HEK293T (cell line): ENCODE measurements around the gene THOC7.

ENCODE experiments used
- CTCF ChIA-PET: fragments of 350-600 bp; formaldehyde crosslinking; extraction: SDS; loops from one replicate; lab custom pipeline; 2021; ENCODE audit warnings: antibody characterized with exemption, inconsistent platforms; lab: Yijun Ruan, JAX
- POLR2A ChIA-PET: fragments of 350-600 bp; formaldehyde crosslinking; extraction: SDS; loops from one replicate; lab custom pipeline; 2020; ENCODE audit warnings: antibody characterized with exemption, inconsistent platforms; lab: Yijun Ruan, JAX
- DNase-seq: peaks from one replicate; pipeline ENCODE4 v3.0.0; 2012; ENCODE audit warnings: mixed read lengths; ENCODE audit errors: extremely low spot score
- ARNT ChIP-seq: fragments of 450-650 bp; IDR thresholded peaks from 2 replicates; pipeline ENCODE4 v1.6.1; 2017; ENCODE audit warnings: mild to moderate bottlenecking
- BHLHE40 ChIP-seq: fragments of 450-650 bp; IDR thresholded peaks from 2 replicates; pipeline ENCODE4 v1.6.1; 2016; ENCODE audit warnings: mild to moderate bottlenecking, moderate library complexity, borderline replicate concordance
- CTBP1 ChIP-seq: fragments of 450-650 bp; IDR thresholded peaks from 2 replicates; pipeline ENCODE4 v1.6.1; 2016; ENCODE audit warnings: borderline replicate concordance
- ELF4 ChIP-seq: fragments of 450-650 bp; IDR thresholded peaks from 2 replicates; pipeline ENCODE4 v1.6.1; 2017; ENCODE audit warnings: antibody characterized with exemption
- FOXA1 ChIP-seq: fragments of 450-650 bp; IDR thresholded peaks from 2 replicates; pipeline ENCODE4 v1.6.1; 2016; ENCODE audit warnings: mild to moderate bottlenecking
- FOXK2 ChIP-seq: fragments of 450-650 bp; IDR thresholded peaks from 2 replicates; pipeline ENCODE4 v1.6.1; 2016; ENCODE audit warnings: mild to moderate bottlenecking
- FOXM1 ChIP-seq: fragments of 450-650 bp; IDR thresholded peaks from 2 replicates; pipeline ENCODE4 v1.6.1; 2017; ENCODE audit warnings: mild to moderate bottlenecking, borderline replicate concordance
- HDGF ChIP-seq: fragments of 450-650 bp; IDR thresholded peaks from 2 replicates; pipeline ENCODE4 v1.6.1; 2017; ENCODE audit warnings: antibody characterized with exemption, borderline replicate concordance
- L3MBTL2 ChIP-seq: fragments of 450-650 bp; conservative IDR thresholded peaks from 2 replicates; pipeline ENCODE4 v1.6.1; 2016; ENCODE audit warnings: mild to moderate bottlenecking
- LEF1 ChIP-seq: fragments of 450-650 bp; IDR thresholded peaks from 2 replicates; pipeline ENCODE4 v1.6.1; 2017; ENCODE audit warnings: mild to moderate bottlenecking, borderline replicate concordance
- NFRKB ChIP-seq: fragments of 450-650 bp; IDR thresholded peaks from 2 replicates; pipeline ENCODE4 v1.6.1; 2016; ENCODE audit warnings: mild to moderate bottlenecking, moderate library complexity
- SP1 ChIP-seq: fragments of 450-650 bp; IDR thresholded peaks from 2 replicates; pipeline ENCODE4 v1.6.1; 2017
- SUZ12 ChIP-seq: fragments of 450-650 bp; IDR thresholded peaks from 2 replicates; pipeline ENCODE4 v1.6.1; 2016; ENCODE audit warnings: mild to moderate bottlenecking
- TARDBP ChIP-seq: fragments of 450-650 bp; IDR thresholded peaks from 2 replicates; pipeline ENCODE4 v1.6.1; 2016
- ZNF384 ChIP-seq: fragments of 450-650 bp; IDR thresholded peaks from 2 replicates; pipeline ENCODE4 v1.6.1; 2016
- TF ChIP-seq, protein P1 (sequence below): fragments of 450-650 bp; IDR thresholded peaks from 2 replicates; pipeline ENCODE4 v1.6.1; 2016

The THOC7 gene

DNA sequence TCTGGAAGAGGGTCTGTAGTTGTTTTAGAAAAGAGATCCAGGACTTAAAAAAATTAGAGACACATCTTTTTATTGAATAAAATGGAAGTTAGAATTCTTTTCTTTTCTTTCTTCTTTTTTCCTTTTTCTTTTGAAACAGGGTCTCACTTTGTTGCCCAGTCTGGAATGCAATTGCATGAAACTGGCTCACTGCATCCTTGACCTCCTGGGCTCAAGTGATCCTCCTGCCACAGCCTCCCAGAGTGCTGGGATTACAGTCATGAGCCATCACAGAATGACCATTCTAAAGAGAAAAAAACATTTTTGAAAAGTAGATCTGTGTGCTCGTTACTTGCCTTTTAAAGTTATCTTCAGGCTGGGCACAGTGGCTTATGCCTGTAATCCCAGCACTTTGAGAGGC lies 3.6 kb upstream of the THOC7 start:
- ChIA-PET CTCF (no interaction called here), POLR2A (no interaction called here)
- no peak for DNase-seq
- TF ChIP-seq BHLHE40 (no peak), SUZ12 (no peak), FOXA1 (no peak)

DNA sequence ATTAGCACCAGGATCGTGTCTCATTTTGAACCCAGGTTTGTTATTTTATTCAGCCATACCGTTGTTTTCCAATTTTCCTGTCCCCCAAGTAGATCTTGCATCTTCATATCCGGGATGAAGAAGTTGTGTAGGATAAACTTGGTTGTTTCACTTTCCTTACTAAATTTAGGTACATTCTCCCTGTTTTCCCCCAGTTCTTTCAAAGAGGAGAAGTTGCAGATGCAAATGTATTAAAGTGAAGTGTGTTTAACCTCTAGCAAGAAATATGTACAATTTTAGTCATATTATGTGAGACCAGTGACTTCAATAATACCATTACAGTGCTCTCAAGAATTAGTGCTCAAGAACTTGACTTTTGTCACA lies 1.3 kb upstream of the THOC7 start:
- TF ChIP-seq FOXM1 (no peak), TARDBP (no peak), ZNF384 (no peak), LEF1 (no peak), FOXA1 (no peak), CTBP1 (no peak), SUZ12 (no peak), ELF4 (no peak)
- TF ChIP-seq, protein P1, sequence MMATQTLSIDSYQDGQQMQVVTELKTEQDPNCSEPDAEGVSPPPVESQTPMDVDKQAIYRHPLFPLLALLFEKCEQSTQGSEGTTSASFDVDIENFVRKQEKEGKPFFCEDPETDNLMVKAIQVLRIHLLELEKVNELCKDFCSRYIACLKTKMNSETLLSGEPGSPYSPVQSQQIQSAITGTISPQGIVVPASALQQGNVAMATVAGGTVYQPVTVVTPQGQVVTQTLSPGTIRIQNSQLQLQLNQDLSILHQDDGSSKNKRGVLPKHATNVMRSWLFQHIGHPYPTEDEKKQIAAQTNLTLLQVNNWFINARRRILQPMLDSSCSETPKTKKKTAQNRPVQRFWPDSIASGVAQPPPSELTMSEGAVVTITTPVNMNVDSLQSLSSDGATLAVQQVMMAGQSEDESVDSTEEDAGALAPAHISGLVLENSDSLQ: no peak
- ChIA-PET POLR2A (no interaction called here), CTCF (no interaction called here)
- no peak for DNase-seq

DNA sequence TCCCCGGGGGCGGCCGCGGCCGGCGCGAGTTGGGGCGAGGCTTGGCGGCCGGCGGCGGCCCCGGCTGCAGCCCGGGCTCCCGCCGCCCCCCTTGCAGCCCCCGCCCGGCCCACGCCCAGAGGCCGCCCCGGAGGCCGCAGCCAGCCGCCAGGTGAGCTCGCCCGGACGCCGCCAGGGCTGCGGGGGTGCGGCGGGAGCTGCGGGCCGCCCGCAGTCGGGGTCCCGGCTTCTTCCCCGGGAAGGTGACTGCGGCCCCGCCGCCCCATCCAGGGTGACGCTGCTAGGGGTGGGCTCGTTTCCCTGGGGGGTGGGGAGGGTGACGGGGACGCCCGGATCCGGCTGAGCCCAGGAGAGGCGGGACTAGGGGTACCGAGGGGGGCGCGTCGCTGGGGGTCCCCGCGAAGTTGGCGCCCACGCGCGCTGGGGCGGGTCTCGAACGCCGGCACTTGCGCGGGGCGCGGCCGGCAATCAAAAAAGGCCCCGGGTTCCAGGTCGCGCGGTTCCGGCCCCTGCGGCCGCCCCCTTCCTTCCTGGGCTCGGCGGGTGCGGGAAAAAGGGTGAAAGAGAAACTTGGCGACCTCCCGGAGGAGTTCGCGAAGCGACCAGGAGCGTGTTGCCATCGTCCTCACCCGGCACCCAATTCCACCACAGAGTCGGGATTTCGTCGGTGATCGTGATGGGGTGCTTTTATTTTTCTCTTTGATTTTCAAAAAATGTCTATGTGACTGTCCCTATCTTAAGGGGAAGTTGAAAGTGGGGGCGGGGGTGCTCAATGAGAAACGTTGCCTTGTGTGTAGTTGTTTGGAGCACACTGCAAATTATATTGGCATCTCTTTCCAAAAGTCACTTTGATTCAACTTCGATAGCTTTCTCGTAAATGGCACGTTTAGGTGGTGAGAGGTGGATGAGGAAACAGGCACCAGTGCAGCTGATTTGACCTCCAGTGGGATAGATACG lies 681 bp upstream of the THOC7 start:
- DNase-seq: peak; percentile 61
- TF ChIP-seq SUZ12: no peak
- TF ChIP-seq, protein P1: no peak
- no peak for TF ChIP-seq LEF1
- TF ChIP-seq FOXA1: no peak
- TF ChIP-seq BHLHE40: no peak
- no peak for TF ChIP-seq HDGF
- no peak for TF ChIP-seq SP1
- no peak for TF ChIP-seq NFRKB
- TF ChIP-seq ZNF384: no peak
- no peak for TF ChIP-seq ARNT
- no peak for TF ChIP-seq FOXM1
- no peak for TF ChIP-seq ELF4
- TF ChIP-seq TARDBP: no peak
- TF ChIP-seq CTBP1: no peak
- no peak for TF ChIP-seq L3MBTL2
- ChIA-PET POLR2A (interaction anchor here (1.0 to 1.4 kb wide), 4 partner anchors 10 to 50 kb away, joined by 3 to 8 read pairs (median 4); no protein-coding TSS in a partner anchor), CTCF (no interaction called here)

DNA sequence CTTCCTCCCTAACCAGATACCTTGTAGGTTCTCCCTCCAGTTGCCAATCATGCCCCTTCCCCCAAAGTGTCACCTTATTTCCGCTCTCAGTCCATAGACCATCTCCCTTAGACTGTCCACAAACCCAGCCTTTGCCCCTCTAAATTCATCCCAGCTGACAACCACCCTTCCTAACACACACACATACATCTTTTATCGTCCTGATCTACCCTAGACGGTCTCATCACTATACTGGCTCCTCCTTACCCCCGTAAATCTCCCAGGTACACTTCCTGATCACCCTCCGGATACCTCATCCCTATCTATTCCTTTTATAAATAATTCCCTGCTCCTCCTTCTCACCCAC lies 828 bp downstream of the THOC7 start:
- ChIA-PET CTCF (no interaction called here), POLR2A (interaction anchor here (1.1 to 1.4 kb wide), 3 partner anchors 30 to 52 kb away, joined by 3 to 4 read pairs (median 3); no protein-coding TSS in a partner anchor)
- DNase-seq: no peak
- no peak for TF ChIP-seq ZNF384
- no peak for TF ChIP-seq CTBP1
- TF ChIP-seq ARNT: no peak

GRCh38 chr3:63861306-63861705 lies 2.3 kb downstream of the THOC7 start:
- ChIA-PET POLR2A (no interaction called here), CTCF (no interaction called here)
- TF ChIP-seq HDGF (no peak), LEF1 (no peak), ARNT (no peak), FOXA1 (no peak)
- DNase-seq: no peak

GRCh38 chr3:63860776-63861175 lies 2.8 kb downstream of the THOC7 start:
- POLR2A ChIA-PET: no interaction called here
- CTCF ChIA-PET: no interaction called here
- DNase-seq: no peak
- no peak for TF ChIP-seq FOXK2
- TF ChIP-seq, protein P1: no peak
- TF ChIP-seq FOXA1: no peak
- no peak for TF ChIP-seq NFRKB
- no peak for TF ChIP-seq FOXM1
- no peak for TF ChIP-seq SUZ12
- no peak for TF ChIP-seq LEF1
- no peak for TF ChIP-seq ELF4
- TF ChIP-seq SP1: no peak
- TF ChIP-seq HDGF: no peak
- no peak for TF ChIP-seq ZNF384
- TF ChIP-seq TARDBP: no peak
- no peak for TF ChIP-seq L3MBTL2
- no peak for TF ChIP-seq BHLHE40
- no peak for TF ChIP-seq ARNT
- TF ChIP-seq CTBP1: no peak

- TF ChIP-seq ZNF384 (no peak), FOXA1 (no peak), HDGF (no peak), FOXK2 (no peak), LEF1 (no peak), BHLHE40 (no peak), FOXM1 (no peak), SUZ12 (no peak), SP1 (no peak), L3MBTL2 (no peak), CTBP1 (no peak), TARDBP (no peak), ARNT (no peak)
- no peak for DNase-seq
- ChIA-PET CTCF (no interaction called here), POLR2A (no interaction called here)
These were observed 6.3 kb downstream of the THOC7 start for GRCh38 chr3:63857311-63857710.
